Trophoblast cell (in vitro differentiated cells and primary cell): Measurements from ENCODE around the gene LRP2.
A peak's percentile ranks its signal among the peaks of the same experiment; 100 is the strongest.

ENCODE experiments used
- DNase-seq, 2 donors: peaks; one replicate each; pipeline ENCODE4 v3.0.0-alpha.2; 2016
- H2AFZ ChIP-seq: 2 replicates; pipeline ENCODE4 v1.6.1; 2013; ENCODE audit warnings: low read length, moderate library complexity, mild to moderate bottlenecking; ENCODE audit not compliant: insufficient read depth, poor library complexity
- H2AK5ac ChIP-seq: 2 replicates; pipeline ENCODE4 v1.6.1; 2013; ENCODE audit warnings: mild to moderate bottlenecking, low read length
- H2BK120ac ChIP-seq: 2 replicates; pipeline ENCODE4 v1.6.1; 2013; ENCODE audit warnings: low read length, mild to moderate bottlenecking, moderate library complexity; ENCODE audit not compliant: insufficient read depth, poor library complexity
- H2BK12ac ChIP-seq: 2 replicates; pipeline ENCODE4 v1.6.1; 2013; ENCODE audit warnings: mild to moderate bottlenecking, low read length, moderate library complexity
- H2BK5ac ChIP-seq: 2 replicates; pipeline ENCODE4 v1.6.1; 2013; ENCODE audit warnings: low read length, low read depth, moderate library complexity, mild to moderate bottlenecking; ENCODE audit not compliant: poor library complexity
- H3K14ac ChIP-seq: 2 replicates; pipeline ENCODE4 v1.6.1; 2013; ENCODE audit warnings: mild to moderate bottlenecking, low read length
- H3K18ac ChIP-seq: 2 replicates; pipeline ENCODE4 v1.6.1; 2013; ENCODE audit warnings: mild to moderate bottlenecking, low read length
- H3K23ac ChIP-seq: 2 replicates; pipeline ENCODE4 v1.6.1; 2013; ENCODE audit warnings: low read length
- H3K27ac ChIP-seq: 2 replicates; pipeline ENCODE4 v1.5.1; 2013; ENCODE audit warnings: low read depth, mild to moderate bottlenecking, inconsistent platforms, low read length, moderate library complexity
- H3K27me3 ChIP-seq: 2 replicates; pipeline ENCODE4 v1.6.1; 2013; ENCODE audit warnings: inconsistent platforms, mild to moderate bottlenecking, low read length, moderate library complexity; ENCODE audit not compliant: insufficient read depth
- H3K36me3 ChIP-seq, 2 experiments: 1 replicate in 1 of 2; 2 replicates in 1 of 2; pipeline ENCODE4 v1.6.1; 2013; ENCODE audit warnings: low read length in 2 of 2, mild to moderate bottlenecking in 2 of 2, moderate library complexity in 1 of 2; ENCODE audit not compliant: insufficient read depth in 2 of 2, control insufficient read depth in 1 of 2
- H3K4ac ChIP-seq: 2 replicates; pipeline ENCODE4 v1.6.1; 2013; ENCODE audit warnings: low read depth, mild to moderate bottlenecking, low read length, moderate library complexity
- H3K4me1 ChIP-seq, 2 experiments: 1 replicate in 1 of 2; 2 replicates in 1 of 2; pipeline ENCODE4 v1.6.1; 2013; ENCODE audit warnings: low read length in 2 of 2, mild to moderate bottlenecking in 2 of 2, moderate library complexity in 1 of 2; ENCODE audit not compliant: insufficient read depth in 2 of 2, control insufficient read depth in 1 of 2
- H3K4me2 ChIP-seq: 2 replicates; pipeline ENCODE4 v1.6.1; 2013; ENCODE audit warnings: inconsistent platforms, mild to moderate bottlenecking, low read length, moderate library complexity
- H3K4me3 ChIP-seq: 2 replicates; pipeline ENCODE4 v1.5.1; 2013; ENCODE audit warnings: mild to moderate bottlenecking, low read depth, low read length, inconsistent platforms
- H3K79me1 ChIP-seq: one replicate; pipeline ENCODE4 v1.6.1; 2013; ENCODE audit warnings: low read length
- H3K79me2 ChIP-seq: 2 replicates; pipeline ENCODE4 v1.6.1; 2013; ENCODE audit warnings: low read length, mild to moderate bottlenecking; ENCODE audit not compliant: control insufficient read depth, insufficient read depth, poor library complexity
- H3K9ac ChIP-seq: 2 replicates; pipeline ENCODE4 v1.6.1; 2013; ENCODE audit warnings: mild to moderate bottlenecking, low read length
- H3K9me3 ChIP-seq: 2 replicates; pipeline ENCODE4 v1.6.1; 2013; ENCODE audit warnings: low read depth, mild to moderate bottlenecking, control low read depth, inconsistent platforms, low read length; ENCODE audit not compliant: insufficient read depth
- H4K12ac ChIP-seq: 2 replicates; pipeline ENCODE4 v1.6.1; 2013; ENCODE audit warnings: low read depth, mild to moderate bottlenecking, low read length, moderate library complexity
- H4K8ac ChIP-seq: 2 replicates; pipeline ENCODE4 v1.6.1; 2013; ENCODE audit warnings: low read depth, mild to moderate bottlenecking, low read length, moderate library complexity
- H4K91ac ChIP-seq: one replicate; pipeline ENCODE4 v1.6.1; 2013; ENCODE audit warnings: low read depth, mild to moderate bottlenecking, low read length, moderate library complexity
- WGBS: extraction: QIAGEN DNeasy Blood & Tissue Kit; methylation state at CpG from one replicate; pipeline ENCODE4 v1.1.7; 2013; ENCODE audit warnings: missing lambda C conversion rate; ENCODE audit not compliant: insufficient read length, insufficient coverage; ENCODE audit errors: extremely low coverage; 5-methylcytosine and 5-hydroxymethylcytosine counted together

LRP2 gene

GRCh38 chr2:169158874-169159273 is 203.5 kb downstream of the LRP2 start:
- Histone ChIP-seq H2BK12ac (no peak overlapping the region), H3K14ac (no peak overlapping the region), H3K9me3 (no peaks in the 10 kb centered on the region), H3K4ac (no peak overlapping the region), H3K79me2 (no peaks in the 10 kb centered on the region), H3K79me1 (no peaks in the 10 kb centered on the region), H2BK5ac (no peak overlapping the region), H3K18ac (no peak overlapping the region), H2BK120ac (no peak overlapping the region), H4K8ac (no peak overlapping the region), H4K91ac (no peak overlapping the region), H2AFZ (no peak overlapping the region), H3K4me3 (no peak overlapping the region), H3K9ac (no peak overlapping the region), H3K4me2 (no peak overlapping the region), H3K23ac (no peak overlapping the region), H3K27me3 (no peaks in the 10 kb centered on the region), H3K4me1 (no peaks in the 10 kb centered on the region), H2AK5ac (no peak overlapping the region), H3K27ac (no peak overlapping the region), H4K12ac (no peak overlapping the region), H3K36me3 (no peaks in the 10 kb centered on the region)
- no peak for DNase-seq
- WGBS = no CpG with 5 or more reads among the region's 1 CpG

- Histone ChIP-seq H3K4me1 (no peaks in the 10 kb centered on the region), H3K36me3 (no peaks in the 10 kb centered on the region), H3K18ac (no peak overlapping the region), H4K8ac (no peak overlapping the region), H3K27ac (no peak overlapping the region), H3K14ac (no peak overlapping the region), H4K91ac (no peak overlapping the region), H3K79me1 (no peaks in the 10 kb centered on the region), H2AFZ (no peak overlapping the region), H2BK5ac (no peak overlapping the region), H2AK5ac (no peak overlapping the region), H3K23ac (no peak overlapping the region), H3K4ac (no peak overlapping the region), H3K4me2 (no peak overlapping the region), H3K79me2 (no peaks in the 10 kb centered on the region), H2BK120ac (no peak overlapping the region), H3K9ac (no peak overlapping the region), H3K27me3 (no peaks in the 10 kb centered on the region), H3K9me3 (no peaks in the 10 kb centered on the region), H3K4me3 (no peak overlapping the region), H4K12ac (no peak overlapping the region), H2BK12ac (no peak overlapping the region)
- DNase-seq = no peak
- WGBS = no CpG with 5 or more reads among the region's 2 CpGs
These were observed 216.1 kb downstream of the LRP2 start for GRCh38 chr2:169146220-169146619.

- Histone ChIP-seq H3K27me3 (no peaks in the 10 kb centered on the region), H3K9ac (no peak overlapping the region), H3K14ac (no peak overlapping the region), H3K27ac (no peak overlapping the region), H3K4me3 (no peak overlapping the region), H4K8ac (no peak overlapping the region), H3K23ac (no peak overlapping the region), H3K4me2 (no peak overlapping the region), H2AFZ (no peak overlapping the region), H3K4ac (no peak overlapping the region), H2AK5ac (no peak overlapping the region), H2BK120ac (no peak overlapping the region), H3K18ac (no peak overlapping the region), H3K79me2 (no peaks in the 10 kb centered on the region), H3K36me3 (peaks cover 0 to 2% of the 10 kb centered on the region in 2 experiments), H2BK12ac (no peak overlapping the region), H4K12ac (no peak overlapping the region), H4K91ac (no peak overlapping the region), H3K79me1 (no peaks in the 10 kb centered on the region), H3K4me1 (no peaks in the 10 kb centered on the region), H3K9me3 (no peaks in the 10 kb centered on the region), H2BK5ac (no peak overlapping the region)
- no CpG with 5 or more reads among the region's 3 CpGs for WGBS
- DNase-seq = no peak
These were observed 218.3 kb downstream of the LRP2 start for GRCh38 chr2:169143998-169144397.

GRCh38 chr2:169141713-169142352 is 220.5 kb downstream of the LRP2 start:
- Histone ChIP-seq H3K27me3 (no peaks in the 10 kb centered on the region), H4K91ac (no peak overlapping the region), H3K36me3 (peaks cover 0 to 2% of the 10 kb centered on the region in 2 experiments), H3K9me3 (no peaks in the 10 kb centered on the region), H3K4me1 (peaks cover 2 to 3% of the 10 kb centered on the region in 2 experiments), H3K9ac (no peak overlapping the region), H3K79me2 (no peaks in the 10 kb centered on the region), H4K12ac (no peak overlapping the region), H3K27ac (no peak overlapping the region), H4K8ac (no peak overlapping the region), H2BK120ac (no peak overlapping the region), H2AFZ (no peak overlapping the region), H3K4ac (no peak overlapping the region), H3K4me2 (no peak overlapping the region), H2BK12ac (no peak overlapping the region), H3K79me1 (no peaks in the 10 kb centered on the region), H2BK5ac (no peak overlapping the region), H3K23ac (no peak overlapping the region), H3K14ac (no peak overlapping the region), H3K4me3 (no peak overlapping the region), H3K18ac (no peak overlapping the region), H2AK5ac (no peak overlapping the region)
- DNase-seq = peak; percentile 43 to 77
- no CpG with 5 or more reads among the region's 10 CpGs for WGBS
